HG03139 (cell line): ENCODE results near the gene PLCH1.

Experiments
- ATAC-seq: cut with Tn5 transposase; IDR thresholded peaks from one replicate; pipeline ENCODE4 v1.9.1; 2021; ENCODE audit not compliant: unreplicated experiment

PLCH1 gene

GRCh38 chr3:155356594-155357370 is 388.1 kb downstream of the PLCH1 start:
- ATAC-seq = no peak

- ATAC-seq = no peak
Measured at GRCh38 chr3:155354658-155355057, 390.2 kb downstream of the PLCH1 start.

GRCh38 chr3:155352900-155353490 is 391.9 kb downstream of the PLCH1 start:
- ATAC-seq = no peak

GRCh38 chr3:155350571-155350970 is 394.3 kb downstream of the PLCH1 start:
- ATAC-seq = no peak

- ATAC-seq = no peak
Measured at GRCh38 chr3:155347901-155348300, 397.0 kb downstream of the PLCH1 start.

- ATAC-seq = no peak
Measured at GRCh38 chr3:155342344-155342743, 402.5 kb downstream of the PLCH1 start.

- no peak for ATAC-seq
Measured at GRCh38 chr3:155339052-155339451, 405.8 kb downstream of the PLCH1 start.

- no peak for ATAC-seq
Measured at GRCh38 chr3:155335724-155336354, 409.0 kb downstream of the PLCH1 start.

- ATAC-seq = peak; percentile 88
Measured at GRCh38 chr3:155334914-155335723, 409.8 kb downstream of the PLCH1 start.

GRCh38 chr3:155334215-155334913 is 410.5 kb downstream of the PLCH1 start:
- no peak for ATAC-seq

- no peak for ATAC-seq
Measured at GRCh38 chr3:155332716-155333115, 412.2 kb downstream of the PLCH1 start.

GRCh38 chr3:155331078-155331477 is 413.8 kb downstream of the PLCH1 start:
- no peak for ATAC-seq

GRCh38 chr3:155330370-155330769 is 414.5 kb downstream of the PLCH1 start:
- ATAC-seq = no peak

- no peak for ATAC-seq
Measured at GRCh38 chr3:155329513-155330048, 415.3 kb downstream of the PLCH1 start.

- no peak for ATAC-seq
Measured at GRCh38 chr3:155327871-155328270, 417.0 kb downstream of the PLCH1 start.

GRCh38 chr3:155327430-155327829 is 417.4 kb downstream of the PLCH1 start:
- ATAC-seq = no peak

- ATAC-seq = no peak
Measured at GRCh38 chr3:155326901-155327300, 418.0 kb downstream of the PLCH1 start.

- no peak for ATAC-seq
Measured at GRCh38 chr3:155326244-155326643, 418.6 kb downstream of the PLCH1 start.
